Epithelial cell of proximal tubule (primary cell): ENCODE results near the gene DUSP22. TPM values are rescaled to one million over a fixed set of nuclear protein-coding genes. Genes with fewer than 3 reads are reported as not detected.

ENCODE experiments used
- DNase-seq: peaks from one replicate; pipeline ENCODE4 v3.0.0-alpha.2; 2011; ENCODE audit warnings: low read depth
- H3K4me3 ChIP-seq: 2 replicates; pipeline ENCODE4 v1.5.1; 2011; ENCODE audit warnings: low read depth, mild to moderate bottlenecking, low read length
- total RNA-seq: library from RNA; depleted of rRNA; stranded (reverse); fragments of >200 nt; gene quantifications from 2 replicates; pipeline ENCODE4 v1.2.3, GENCODE V29; 2015
- TF ChIP-seq, protein P1 (sequence below): conservative IDR thresholded peaks from 2 replicates; pipeline ENCODE4 v1.5.1; 2012; ENCODE audit warnings: low read depth, mild to moderate bottlenecking, low read length

DUSP22 gene
- total RNA-seq, 1 donor from 2014 or later: 25.3 TPM

GRCh38 chr6:259901-260508 is 32.3 kb upstream of the DUSP22 start:
- TF ChIP-seq, protein P1, sequence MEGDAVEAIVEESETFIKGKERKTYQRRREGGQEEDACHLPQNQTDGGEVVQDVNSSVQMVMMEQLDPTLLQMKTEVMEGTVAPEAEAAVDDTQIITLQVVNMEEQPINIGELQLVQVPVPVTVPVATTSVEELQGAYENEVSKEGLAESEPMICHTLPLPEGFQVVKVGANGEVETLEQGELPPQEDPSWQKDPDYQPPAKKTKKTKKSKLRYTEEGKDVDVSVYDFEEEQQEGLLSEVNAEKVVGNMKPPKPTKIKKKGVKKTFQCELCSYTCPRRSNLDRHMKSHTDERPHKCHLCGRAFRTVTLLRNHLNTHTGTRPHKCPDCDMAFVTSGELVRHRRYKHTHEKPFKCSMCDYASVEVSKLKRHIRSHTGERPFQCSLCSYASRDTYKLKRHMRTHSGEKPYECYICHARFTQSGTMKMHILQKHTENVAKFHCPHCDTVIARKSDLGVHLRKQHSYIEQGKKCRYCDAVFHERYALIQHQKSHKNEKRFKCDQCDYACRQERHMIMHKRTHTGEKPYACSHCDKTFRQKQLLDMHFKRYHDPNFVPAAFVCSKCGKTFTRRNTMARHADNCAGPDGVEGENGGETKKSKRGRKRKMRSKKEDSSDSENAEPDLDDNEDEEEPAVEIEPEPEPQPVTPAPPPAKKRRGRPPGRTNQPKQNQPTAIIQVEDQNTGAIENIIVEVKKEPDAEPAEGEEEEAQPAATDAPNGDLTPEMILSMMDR: no peak
- H3K4me3 ChIP-seq: no peak overlapping the region
- no peak for DNase-seq

- DNase-seq: no peak
- TF ChIP-seq, protein P1: no peak
- no peak overlapping the region for H3K4me3 ChIP-seq
Observed at GRCh38 chr6:264626-265025, 27.7 kb upstream of the DUSP22 start.

- TF ChIP-seq, protein P1: no peak
- DNase-seq: no peak
Observed at GRCh38 chr6:268394-268935, 23.8 kb upstream of the DUSP22 start.

DNA sequence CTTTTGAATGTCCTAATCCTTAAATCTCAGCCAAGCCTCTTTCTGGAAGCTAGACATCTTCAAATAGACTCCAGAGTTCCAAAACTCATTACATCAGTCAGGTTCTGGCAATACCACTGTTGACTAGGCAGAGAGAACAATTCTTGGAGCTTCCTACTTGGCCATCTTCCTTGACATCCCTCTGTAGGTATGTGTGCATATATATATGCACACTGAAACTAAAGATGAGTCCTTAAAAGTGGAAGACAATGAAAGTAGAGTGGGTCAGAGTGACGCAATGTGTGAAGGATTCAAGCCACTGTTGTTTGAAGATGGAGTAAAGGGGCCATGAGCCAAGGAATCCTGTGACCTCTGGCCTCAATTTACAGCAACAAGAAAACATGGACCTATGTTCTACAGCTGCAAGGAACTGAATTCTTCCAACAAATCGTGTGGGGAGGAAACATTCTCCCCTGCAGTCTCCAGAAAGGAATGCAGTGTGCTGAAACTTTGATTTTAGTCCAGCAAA is 18.7 kb upstream of the DUSP22 start:
- TF ChIP-seq, protein P1: no peak
- H3K4me3 ChIP-seq: no peak overlapping the region
- no peak for DNase-seq

More at GRCh38 chr6:268394-268935, 23.8 kb upstream of the DUSP22 start:
- H3K4me3 ChIP-seq: no peak overlapping the region

DNA sequence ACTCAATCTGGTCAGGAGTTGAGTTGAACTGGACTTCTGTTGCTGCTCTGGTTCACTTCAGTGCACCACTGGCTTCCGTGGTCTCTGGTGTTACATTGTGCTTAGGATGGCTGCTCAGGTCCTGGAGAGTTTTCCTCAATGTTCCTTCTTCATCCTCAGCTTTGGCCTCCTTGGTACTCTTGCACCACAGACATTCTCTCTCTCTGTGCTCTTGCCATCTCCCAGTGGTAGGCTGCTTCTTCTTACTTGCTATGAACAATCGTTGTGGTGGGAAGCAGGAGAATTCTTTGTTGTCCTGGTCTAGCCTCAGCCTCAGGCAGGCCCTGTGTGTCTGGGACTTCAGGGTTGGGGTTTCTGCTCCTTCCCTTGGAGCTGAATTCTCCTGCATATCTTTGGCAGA is 14.5 kb upstream of the DUSP22 start:
- peak; percentile 13 for DNase-seq
- H3K4me3 ChIP-seq: no peak overlapping the region
- TF ChIP-seq, protein P1: no peak

GRCh38 chr6:278494-278893 is 13.8 kb upstream of the DUSP22 start:
- no peak for DNase-seq
- TF ChIP-seq, protein P1: no peak
- no peak overlapping the region for H3K4me3 ChIP-seq
